Central memory CD8-positive, alpha-beta T cell (primary cell): ENCODE data around the gene TBL3.
"Not testable (repeated sequence)": the region's sequence is repeated elsewhere in the genome, so short reads cannot be mapped to it uniquely, and the experiment has no call there.

Experiments
- ATAC-seq: fragments of 150-1000 bp; cut with Tn5 transposase; replicated peaks from 2 replicates; pipeline ENCODE4 v1.10.0; 2022; ENCODE audit warnings: mild to moderate bottlenecking, moderate FRiP score, moderate number of reproducible peaks; ENCODE audit not compliant: poor library complexity, severe bottlenecking; ENCODE audit errors: extremely low read depth
- DNase-seq, 2 donors: peaks; one replicate each; pipeline ENCODE4 v3.0.0; 2021; ENCODE audit warnings: low spot score in 2 of 2
- H3K27ac Mint-ChIP-seq: one replicate; pipeline ENCODE4 v1.8.0; 2022; ENCODE audit warnings: low read depth, mild to moderate bottlenecking, moderate library complexity, mixed read lengths
- H3K27me3 Mint-ChIP-seq: one replicate; pipeline ENCODE4 v1.8.0; 2022; ENCODE audit warnings: mixed read lengths
- H3K36me3 Mint-ChIP-seq: one replicate; pipeline ENCODE4 v1.8.0; 2022; ENCODE audit warnings: mild to moderate bottlenecking, moderate library complexity, mixed read lengths; ENCODE audit not compliant: insufficient read depth
- H3K4me1 Mint-ChIP-seq: one replicate; pipeline ENCODE4 v1.8.0; 2022; ENCODE audit warnings: mixed read lengths
- H3K4me3 Mint-ChIP-seq: one replicate; pipeline ENCODE4 v1.8.0; 2022; ENCODE audit warnings: mild to moderate bottlenecking, moderate library complexity, mixed read lengths
- H3K9me3 Mint-ChIP-seq: one replicate; pipeline ENCODE4 v1.8.0; 2022; ENCODE audit warnings: mixed read lengths

The TBL3 gene

DNA sequence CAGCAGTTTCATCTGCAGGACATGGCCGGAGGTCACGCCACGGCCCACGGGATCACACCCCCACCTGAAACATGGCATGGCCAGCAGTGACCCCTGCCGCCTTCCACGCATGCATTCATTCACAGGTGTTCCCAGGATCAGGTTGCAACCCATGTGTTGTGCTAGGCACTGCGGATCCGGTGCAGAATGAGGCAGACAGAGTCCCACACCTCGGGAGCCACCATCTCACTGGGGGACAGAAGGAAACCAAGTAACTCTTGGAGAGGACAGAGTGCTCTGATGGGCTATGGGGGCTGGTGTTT is 24.5 kb upstream of the TBL3 start:
- H3K4me1 Mint-ChIP-seq: peaks cover 5% of the 10 kb centered on the region
- H3K36me3 Mint-ChIP-seq: no peaks in the 10 kb centered on the region
- H3K4me3 Mint-ChIP-seq: no peak overlapping the region
- no peaks in the 10 kb centered on the region for H3K27me3 Mint-ChIP-seq
- DNase-seq (no peak), ATAC-seq (no peak)
- H3K27ac Mint-ChIP-seq: no peak overlapping the region
- no peaks in the 10 kb centered on the region for H3K9me3 Mint-ChIP-seq

- Mint-ChIP-seq H3K27ac (no peak overlapping the region), H3K27me3 (no peaks in the 10 kb centered on the region), H3K4me3 (no peak overlapping the region), H3K9me3 (no peaks in the 10 kb centered on the region), H3K4me1 (no peaks in the 10 kb centered on the region), H3K36me3 (no peaks in the 10 kb centered on the region)
- DNase-seq (no peak), ATAC-seq (no peak)
Measured at GRCh38 chr16:1949507-1949906, 22.3 kb upstream of the TBL3 start.

- H3K4me3 Mint-ChIP-seq: no peak overlapping the region
- DNase-seq (no peak), ATAC-seq (no peak)
- H3K27me3 Mint-ChIP-seq: no peaks in the 10 kb centered on the region
- H3K9me3 Mint-ChIP-seq: no peaks in the 10 kb centered on the region
- no peak overlapping the region for H3K27ac Mint-ChIP-seq
- no peaks in the 10 kb centered on the region for H3K4me1 Mint-ChIP-seq
- no peaks in the 10 kb centered on the region for H3K36me3 Mint-ChIP-seq
Measured at GRCh38 chr16:1950047-1950446, 21.8 kb upstream of the TBL3 start.

DNA sequence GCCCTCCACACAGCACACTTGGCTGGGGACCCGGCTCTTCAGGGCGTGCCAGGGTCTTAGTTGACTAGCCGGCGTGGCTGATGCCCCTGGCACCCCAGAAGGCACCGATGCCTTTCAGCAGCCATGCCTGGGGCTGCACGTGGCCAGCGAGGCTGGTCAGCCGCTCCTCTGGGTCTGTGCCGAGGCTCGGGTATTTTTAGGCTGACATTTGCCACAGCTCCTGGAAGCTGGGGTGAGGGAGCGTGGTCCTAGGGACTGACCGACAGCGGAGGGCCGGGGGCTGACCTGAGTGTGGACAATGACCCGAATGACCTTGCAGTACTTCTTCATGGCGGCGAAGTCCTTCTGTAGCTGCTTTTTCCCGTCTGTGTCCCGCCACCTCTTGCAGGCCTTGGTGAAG is 21.3 kb upstream of the TBL3 start:
- H3K27ac Mint-ChIP-seq: no peak overlapping the region
- no peaks in the 10 kb centered on the region for H3K4me1 Mint-ChIP-seq
- no peaks in the 10 kb centered on the region for H3K9me3 Mint-ChIP-seq
- DNase-seq (no peak), ATAC-seq (no peak)
- no peaks in the 10 kb centered on the region for H3K36me3 Mint-ChIP-seq
- H3K4me3 Mint-ChIP-seq: no peak overlapping the region
- H3K27me3 Mint-ChIP-seq: no peaks in the 10 kb centered on the region

DNA sequence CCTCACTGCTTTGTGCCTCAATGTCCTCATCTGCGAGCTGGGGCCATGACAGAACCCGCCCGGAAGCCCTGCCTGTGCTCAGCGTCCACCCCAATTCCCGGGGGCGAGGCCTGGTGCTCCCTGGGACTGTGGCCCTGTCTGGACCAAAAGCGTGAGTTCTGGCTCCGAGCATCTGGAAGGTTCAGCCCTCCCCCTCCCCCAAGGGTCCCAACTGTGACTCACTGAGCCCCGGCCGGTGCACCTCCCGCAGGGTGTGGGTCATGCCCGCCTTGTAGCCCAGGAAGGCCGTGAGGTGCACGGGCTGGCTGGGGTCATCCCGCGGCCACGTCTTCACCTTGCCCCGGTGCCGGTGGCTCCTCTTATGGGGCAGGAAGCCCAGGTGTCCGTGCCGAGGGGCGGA is 18.1 kb upstream of the TBL3 start:
- ATAC-seq (no peak), DNase-seq (no peak)
- no peaks in the 10 kb centered on the region for H3K36me3 Mint-ChIP-seq
- H3K4me3 Mint-ChIP-seq: no peak overlapping the region
- no peaks in the 10 kb centered on the region for H3K27me3 Mint-ChIP-seq
- H3K27ac Mint-ChIP-seq: no peak overlapping the region
- no peaks in the 10 kb centered on the region for H3K9me3 Mint-ChIP-seq
- H3K4me1 Mint-ChIP-seq: no peaks in the 10 kb centered on the region

DNA sequence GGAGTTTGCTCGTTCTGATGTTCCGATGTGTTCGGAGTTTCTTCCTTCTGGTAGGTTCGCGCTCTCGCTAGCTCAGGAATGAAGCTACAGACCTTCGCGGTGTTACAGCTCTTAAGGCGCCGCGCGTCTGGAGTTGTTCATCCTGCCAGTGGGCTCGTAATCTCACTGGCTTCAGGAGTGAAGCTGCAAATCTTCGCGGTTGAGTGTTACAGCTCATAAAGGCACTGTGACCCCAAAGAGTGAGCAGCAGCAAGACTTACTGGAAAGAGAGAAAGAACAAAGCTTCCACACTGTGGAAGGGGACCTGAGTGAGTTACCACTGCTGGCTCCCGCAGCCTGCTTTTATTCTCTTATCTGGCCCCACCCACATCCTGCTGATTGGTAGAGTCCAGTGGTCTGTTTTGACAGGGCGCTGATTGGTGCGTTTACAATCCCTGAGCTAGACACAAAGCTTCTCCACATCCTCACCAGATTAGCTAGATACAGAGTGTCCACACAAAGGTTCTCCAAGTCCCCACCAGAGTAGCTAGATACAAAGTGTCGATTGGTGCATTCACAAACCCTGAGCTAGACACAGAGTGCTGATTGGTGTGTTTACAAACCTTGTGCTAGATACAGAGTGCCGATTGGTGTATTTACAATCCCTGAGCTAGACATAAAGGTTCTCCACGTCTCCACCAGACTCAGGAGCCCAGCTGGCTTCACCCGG is 14.3 kb upstream of the TBL3 start:
- not testable (repeated sequence) for H3K4me3 Mint-ChIP-seq, H3K9me3 Mint-ChIP-seq, ATAC-seq, H3K27ac Mint-ChIP-seq, H3K27me3 Mint-ChIP-seq, DNase-seq
- peaks cover 27% of the 10 kb centered on the region for H3K36me3 Mint-ChIP-seq
- H3K4me1 Mint-ChIP-seq: peaks cover 33% of the 10 kb centered on the region

GRCh38 chr16:1958143-1958491 is 13.7 kb upstream of the TBL3 start:
- peaks cover 32% of the 10 kb centered on the region for H3K36me3 Mint-ChIP-seq
- not testable (repeated sequence) for DNase-seq, H3K27me3 Mint-ChIP-seq, H3K27ac Mint-ChIP-seq, H3K9me3 Mint-ChIP-seq, ATAC-seq, H3K4me3 Mint-ChIP-seq
- H3K4me1 Mint-ChIP-seq: peaks cover 38% of the 10 kb centered on the region

DNA sequence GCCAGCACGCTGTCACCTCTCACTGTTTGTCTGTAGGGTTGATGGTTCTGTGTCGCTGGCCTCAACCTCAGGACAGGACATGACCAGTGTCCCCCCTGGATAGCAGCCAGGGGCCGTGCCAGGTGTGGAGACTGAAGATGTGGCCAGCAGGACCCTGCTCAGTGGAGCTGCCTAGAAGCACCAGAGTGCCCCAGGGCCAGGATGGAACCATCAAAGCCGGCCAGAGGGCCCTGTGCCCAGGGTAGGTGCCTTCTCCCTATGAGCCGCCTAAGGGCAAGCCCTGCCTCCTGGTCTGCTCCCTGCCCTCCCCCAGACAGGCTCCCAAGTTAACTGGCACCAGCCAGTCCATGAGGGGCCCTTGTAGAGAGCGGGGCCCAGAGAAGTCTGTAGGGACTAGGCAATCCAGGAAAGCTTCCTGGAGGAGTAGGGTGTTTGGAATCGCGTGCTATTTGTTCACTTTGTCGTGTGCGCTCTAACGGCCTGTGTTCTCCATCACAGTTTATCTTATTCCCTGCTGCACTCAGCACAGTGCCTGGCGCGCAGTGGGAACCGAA is 13.1 kb upstream of the TBL3 start:
- Mint-ChIP-seq H3K36me3 (peaks cover 39% of the 10 kb centered on the region), H3K4me3 (peak overlapping the region; percentile 94), H3K9me3 (no peaks in the 10 kb centered on the region), H3K27ac (peak overlapping the region; percentile 44), H3K4me1 (peaks cover 44% of the 10 kb centered on the region), H3K27me3 (no peaks in the 10 kb centered on the region)
- ATAC-seq (no peak), DNase-seq (no peak)

DNA sequence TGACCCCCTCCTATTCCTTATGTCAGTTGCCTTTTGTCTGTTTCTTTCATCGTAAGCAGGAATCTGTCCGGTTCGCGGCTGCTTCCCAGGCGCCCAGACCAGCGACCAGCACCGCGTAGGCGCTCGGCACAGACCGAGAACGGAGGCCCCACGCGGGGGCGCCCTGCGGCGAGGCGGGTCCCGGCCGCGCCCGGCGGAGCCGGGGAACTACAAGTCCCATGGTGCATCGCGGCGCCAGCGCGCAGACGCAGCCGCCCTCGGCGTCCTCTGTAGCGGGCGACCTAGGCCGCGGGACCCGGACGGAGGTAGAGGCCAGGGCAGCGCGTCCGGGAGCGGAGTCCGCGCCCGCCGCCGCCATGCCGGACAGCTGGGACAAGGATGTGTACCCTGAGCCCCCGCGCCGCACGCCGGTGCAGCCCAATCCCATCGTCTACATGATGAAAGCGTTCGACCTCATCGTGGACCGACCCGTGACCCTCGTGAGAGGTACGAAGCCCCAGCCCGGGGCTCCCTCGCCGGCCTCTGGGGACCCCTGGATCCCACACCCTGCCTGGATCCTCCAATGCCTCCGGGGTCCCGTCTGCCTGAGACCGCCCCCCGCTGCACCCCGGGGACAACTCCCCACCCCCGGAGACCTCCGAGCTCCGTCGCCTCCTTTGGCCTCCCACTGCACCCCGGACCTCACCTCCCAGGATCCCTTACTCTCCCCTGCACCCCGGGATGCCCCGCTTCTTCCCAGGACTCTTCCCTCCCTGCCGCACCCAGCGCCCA is 12.4 kb upstream of the TBL3 start, which contains the start of gene NDUFB10:
TSS of gene NDUFB10 (plus strand) at position 270 of the 771 bp plus-strand sequence. CDS start at position 357, 87 bp downstream.
- peak within 1 kb of the TSS; percentile 99 for H3K27ac Mint-ChIP-seq
- DNase-seq: peak; percentile 78 to 87
- peaks cover 51% of the 10 kb centered on the region for H3K4me1 Mint-ChIP-seq
- H3K36me3 Mint-ChIP-seq: peaks cover 45% of the 10 kb centered on the region
- no peaks in the 10 kb centered on the region for H3K27me3 Mint-ChIP-seq
- H3K9me3 Mint-ChIP-seq: no peaks in the 10 kb centered on the region
- peak within 1 kb of the TSS; percentile 94 for H3K4me3 Mint-ChIP-seq
- peak; percentile 65 for ATAC-seq

GRCh38 chr16:1960665-1961630 is 10.9 kb upstream of the TBL3 start:
- peaks cover 64% of the 10 kb centered on the region for H3K4me1 Mint-ChIP-seq
- no peaks in the 10 kb centered on the region for H3K9me3 Mint-ChIP-seq
- no peak for ATAC-seq
- peaks cover 57% of the 10 kb centered on the region for H3K36me3 Mint-ChIP-seq
- no peak for DNase-seq
- H3K27me3 Mint-ChIP-seq: no peaks in the 10 kb centered on the region
- peak overlapping the region; percentile 99 for H3K27ac Mint-ChIP-seq
- peak overlapping the region; percentile 94 for H3K4me3 Mint-ChIP-seq

- ATAC-seq (no peak), DNase-seq (no peak)
- peak overlapping the region; percentile 99 for H3K27ac Mint-ChIP-seq
- peaks cover 57% of the 10 kb centered on the region for H3K36me3 Mint-ChIP-seq
- H3K27me3 Mint-ChIP-seq: no peaks in the 10 kb centered on the region
- peak overlapping the region; percentile 94 for H3K4me3 Mint-ChIP-seq
- no peaks in the 10 kb centered on the region for H3K9me3 Mint-ChIP-seq
- peaks cover 65% of the 10 kb centered on the region for H3K4me1 Mint-ChIP-seq
Measured at GRCh38 chr16:1961651-1962067, 10.2 kb upstream of the TBL3 start.
